ENCODE data around the gene MMP24OS. TPM values are rescaled to one million over a fixed set of nuclear protein-coding genes. Genes with fewer than 3 reads are reported as not detected.
A peak's percentile ranks its signal among the peaks of the same experiment; 100 is the strongest.

The MMP24OS gene
- total RNA-seq, 2 experiments from 2014 or later: 46.6 to 48.4 TPM

GRCh38 chr20:35252037-35252461, 25.9 kb downstream of the MMP24OS start:
- ChIA-PET CTCF (interaction anchor here (1.4 to 1.9 kb wide), 2 partner anchors 14 to 107 kb away, joined by 4 to 6 read pairs; no protein-coding TSS in a partner anchor), POLR2A (no interaction called here)
- H3K4me3 Mint-ChIP-seq: no peak overlapping the region
- H3K27ac Mint-ChIP-seq: peak overlapping the region; percentile 90
- no peaks in the 10 kb centered on the region for H3K36me3 Mint-ChIP-seq (ENCODE audit: low read depth)
- TF ChIP-seq CTCF (IDR thresholded peaks at IDR 0.05): no peak
- H3K4me1 Mint-ChIP-seq (ENCODE audit: low read depth): peaks cover 24% of the 10 kb centered on the region
- intact Hi-C loops (cut with micrococcal nuclease): no loop called here
- ATAC-seq (peak; percentile 91), DNase-seq (peak; percentile 47)
- no peaks in the 10 kb centered on the region for H3K27me3 Mint-ChIP-seq
- no peaks in the 10 kb centered on the region for H3K9me3 Mint-ChIP-seq

- no peak for TF ChIP-seq CTCF (IDR thresholded peaks at IDR 0.05)
- ATAC-seq (no peak), DNase-seq (no peak)
- Mint-ChIP-seq H3K9me3 (no peaks in the 10 kb centered on the region), H3K27me3 (no peaks in the 10 kb centered on the region), H3K27ac (peak overlapping the region; percentile 90), H3K4me3 (no peak overlapping the region), H3K4me1 (ENCODE audit: low read depth) (peaks cover 24% of the 10 kb centered on the region), H3K36me3 (ENCODE audit: low read depth) (no peaks in the 10 kb centered on the region)
- ChIA-PET POLR2A (no interaction called here), CTCF (interaction anchor here (1.0 to 1.9 kb wide), 3 partner anchors 14 to 107 kb away, joined by 3 to 6 read pairs (median 4); no protein-coding TSS in a partner anchor)
- intact Hi-C loops (cut with micrococcal nuclease): no loop called here
These were observed 26.3 kb downstream of the MMP24OS start for GRCh38 chr20:35251613-35251940.

GRCh38 chr20:35248641-35249475, 29.1 kb downstream of the MMP24OS start:
- Mint-ChIP-seq H3K27ac (no peak overlapping the region), H3K9me3 (no peaks in the 10 kb centered on the region), H3K36me3 (ENCODE audit: low read depth) (no peaks in the 10 kb centered on the region), H3K4me3 (no peak overlapping the region), H3K4me1 (ENCODE audit: low read depth) (peaks cover 24% of the 10 kb centered on the region), H3K27me3 (no peaks in the 10 kb centered on the region)
- intact Hi-C loops (cut with micrococcal nuclease): no loop called here
- ChIA-PET POLR2A (interaction anchor here (1.0 to 1.1 kb wide), 2 partner anchors 15 to 29 kb away, joined by 3 read pairs; partner anchors contain the start of gene MMP24OS), CTCF (no interaction called here)
- ATAC-seq (no peak), DNase-seq (no peak)
- TF ChIP-seq CTCF (IDR thresholded peaks at IDR 0.05): no peak

- TF ChIP-seq CTCF (IDR thresholded peaks at IDR 0.05): no peak
- H3K4me1 Mint-ChIP-seq (ENCODE audit: low read depth): peaks cover 12% of the 10 kb centered on the region
- ChIA-PET POLR2A (no interaction called here), CTCF (no interaction called here)
- ATAC-seq: no peak
- intact Hi-C loops (cut with micrococcal nuclease): no loop called here
- H3K27ac Mint-ChIP-seq: no peak overlapping the region
- no peaks in the 10 kb centered on the region for H3K36me3 Mint-ChIP-seq (ENCODE audit: low read depth)
- no peaks in the 10 kb centered on the region for H3K27me3 Mint-ChIP-seq
- no peaks in the 10 kb centered on the region for H3K9me3 Mint-ChIP-seq
- no peak for DNase-seq
- H3K4me3 Mint-ChIP-seq: no peak overlapping the region
These were observed 31.2 kb downstream of the MMP24OS start for GRCh38 chr20:35246723-35247122.

- no peak overlapping the region for H3K27ac Mint-ChIP-seq
- DNase-seq (no peak), ATAC-seq (no peak)
- H3K36me3 Mint-ChIP-seq (ENCODE audit: low read depth): no peaks in the 10 kb centered on the region
- no peaks in the 10 kb centered on the region for H3K9me3 Mint-ChIP-seq
- TF ChIP-seq CTCF (IDR thresholded peaks at IDR 0.05): no peak
- H3K27me3 Mint-ChIP-seq: no peaks in the 10 kb centered on the region
- intact Hi-C loops (cut with micrococcal nuclease): no loop called here
- H3K4me1 Mint-ChIP-seq (ENCODE audit: low read depth): no peaks in the 10 kb centered on the region
- POLR2A ChIA-PET: no interaction called here
- CTCF ChIA-PET: interaction anchor here (0.7 to 1.4 kb wide), 2 partner anchors 92 to 99 kb away, joined by 3 to 4 read pairs; no protein-coding TSS in a partner anchor
- no peak overlapping the region for H3K4me3 Mint-ChIP-seq
These were observed 33.9 kb downstream of the MMP24OS start for GRCh38 chr20:35243986-35244385.

All from activated CD8-positive, alpha-beta T cell treated with anti-CD3 and anti-CD28 coated beads for 36 hours (primary cell).